Right lobe of liver (tissue), 4 donors: ENCODE measurements around the gene C2CD5.

ENCODE experiments used
- POLR2A ChIP-seq: fragments of 450-650 bp; IDR thresholded peaks from one replicate; pipeline ENCODE4 v1.6.1; 2017; ENCODE audit warnings: antibody characterized with exemption, mild to moderate bottlenecking
- TF ChIP-seq, protein P1 (sequence below), 4 donors: fragments of 200-600 bp in 3 of 4; fragments of 450-650 bp in 1 of 4; IDR thresholded peaks; one replicate each; pipeline versions ENCODE4 v1.5.1 to v1.8.0; 2016 to 2022; ENCODE audit warnings: antibody characterized with exemption in 4 of 4, mild to moderate bottlenecking in 2 of 4
- donor health status: DM: no; HTN: no; CAD: no.
- donor health status: DM: no; HTN: no; CAD: no.
- donor health status: DM: no; HTN: yes; CAD: no.

DNA sequence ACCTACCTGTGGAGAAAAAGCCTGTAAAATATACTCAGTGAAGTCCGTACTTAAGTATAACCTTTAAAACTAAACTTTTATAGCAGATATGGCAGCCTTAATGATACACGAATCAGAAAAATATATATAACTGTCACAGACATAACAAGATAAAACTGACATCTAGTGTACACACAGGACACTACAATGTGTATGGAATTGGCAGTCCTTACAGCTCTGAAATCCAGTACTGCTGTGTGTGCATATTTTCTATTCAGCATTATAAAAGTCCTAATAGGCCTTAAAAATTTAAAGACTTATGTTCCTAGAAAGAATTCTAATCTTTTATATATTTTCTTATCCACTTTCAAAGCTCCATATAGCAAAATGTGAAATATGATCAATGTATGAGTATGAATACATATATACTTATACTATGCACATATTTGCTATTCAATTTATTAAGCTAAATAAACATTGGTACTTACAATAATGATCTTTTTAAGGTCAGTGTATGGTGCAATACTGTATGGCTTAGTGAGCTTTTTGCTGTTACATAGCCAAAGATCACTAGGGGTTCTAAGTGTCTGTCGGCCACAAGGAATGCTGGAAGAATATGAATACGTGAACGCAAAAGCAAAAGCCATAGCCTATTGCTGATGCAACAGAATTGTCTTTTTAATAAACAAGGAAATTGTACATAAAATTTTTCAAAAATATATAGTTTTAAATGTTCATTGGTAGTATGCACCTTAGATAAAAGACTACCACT, 69.2 kb downstream of the C2CD5 start:
- TF ChIP-seq, protein P1, sequence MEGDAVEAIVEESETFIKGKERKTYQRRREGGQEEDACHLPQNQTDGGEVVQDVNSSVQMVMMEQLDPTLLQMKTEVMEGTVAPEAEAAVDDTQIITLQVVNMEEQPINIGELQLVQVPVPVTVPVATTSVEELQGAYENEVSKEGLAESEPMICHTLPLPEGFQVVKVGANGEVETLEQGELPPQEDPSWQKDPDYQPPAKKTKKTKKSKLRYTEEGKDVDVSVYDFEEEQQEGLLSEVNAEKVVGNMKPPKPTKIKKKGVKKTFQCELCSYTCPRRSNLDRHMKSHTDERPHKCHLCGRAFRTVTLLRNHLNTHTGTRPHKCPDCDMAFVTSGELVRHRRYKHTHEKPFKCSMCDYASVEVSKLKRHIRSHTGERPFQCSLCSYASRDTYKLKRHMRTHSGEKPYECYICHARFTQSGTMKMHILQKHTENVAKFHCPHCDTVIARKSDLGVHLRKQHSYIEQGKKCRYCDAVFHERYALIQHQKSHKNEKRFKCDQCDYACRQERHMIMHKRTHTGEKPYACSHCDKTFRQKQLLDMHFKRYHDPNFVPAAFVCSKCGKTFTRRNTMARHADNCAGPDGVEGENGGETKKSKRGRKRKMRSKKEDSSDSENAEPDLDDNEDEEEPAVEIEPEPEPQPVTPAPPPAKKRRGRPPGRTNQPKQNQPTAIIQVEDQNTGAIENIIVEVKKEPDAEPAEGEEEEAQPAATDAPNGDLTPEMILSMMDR (IDR thresholded peaks at IDR 0.05) = no peak
- no peak for TF ChIP-seq POLR2A
